ENCODE results near the gene CHST15. TPM values are rescaled to one million over a fixed set of nuclear protein-coding genes. Genes with fewer than 3 reads are reported as not detected.

Gene CHST15
- total and polyA plus RNA-seq, 12 donors = 5.2 to 54.5 (median 29.2) TPM

DNA sequence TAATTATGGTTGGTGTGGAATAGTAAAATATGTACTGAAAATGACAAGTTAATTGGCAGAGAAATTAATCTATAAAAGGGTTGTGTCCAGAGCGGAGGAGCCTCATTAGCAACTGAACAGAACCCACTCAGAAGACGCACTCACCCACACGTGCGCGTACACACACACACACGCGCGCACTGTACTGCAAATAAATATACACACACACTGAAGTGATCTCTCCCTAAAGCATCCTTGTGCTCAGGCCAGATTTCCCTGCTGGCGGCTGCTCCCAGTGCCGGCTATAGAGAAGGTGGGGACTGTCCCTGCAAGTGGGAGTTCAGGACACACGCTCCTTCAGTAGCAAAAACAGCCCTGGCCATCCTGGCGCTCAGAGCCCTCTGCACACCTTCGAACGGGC is 85.2 kb downstream of the CHST15 start:
- 85 to 90% (median 87%) methylated on average over 12 to 14 of the region's 14 CpGs for WGBS, 4 donors
- H3K27me3 ChIP-seq = no peaks in the 10 kb centered on the region
- no peaks in the 10 kb centered on the region for H3K4me1 ChIP-seq (replicated peaks in 1 of 2)
- H3K4me3 ChIP-seq = no peak overlapping the region
- H3K9me3 ChIP-seq (replicated peaks in 1 of 3) = no peaks in the 10 kb centered on the region
- H3K36me3 ChIP-seq (replicated peaks in 1 of 2) = peaks cover 0 to 43% of the 10 kb centered on the region in 2 donors
- intact Hi-C loops (cut with DNase I) = no loop called here
- H3K27ac ChIP-seq = no peak overlapping the region
- no peak for TF ChIP-seq POLR2A (IDR thresholded peaks at IDR 0.05)
- no peak for DNase-seq

DNA sequence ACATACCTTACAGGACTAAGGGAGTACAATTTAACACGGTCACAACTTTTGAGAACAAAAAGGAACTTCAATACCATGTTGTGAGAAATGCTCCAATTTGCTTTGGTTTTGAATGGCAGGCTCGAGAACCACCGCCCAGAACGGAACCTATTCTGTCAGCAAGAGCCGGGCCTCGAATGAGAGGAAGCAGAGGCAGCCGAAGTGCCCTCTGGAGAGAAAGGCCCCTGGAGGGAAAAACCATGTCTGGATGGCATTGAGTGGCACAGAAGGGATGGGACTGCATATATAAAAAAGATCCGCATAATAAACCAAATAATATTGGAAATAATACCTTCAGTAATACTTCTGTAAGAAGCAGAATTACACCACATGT is 85.6 kb downstream of the CHST15 start:
- Histone ChIP-seq H3K4me3 (no peak overlapping the region), H3K27me3 (no peaks in the 10 kb centered on the region), H3K9me3 (replicated peaks in 1 of 3) (no peaks in the 10 kb centered on the region), H3K27ac (no peak overlapping the region), H3K4me1 (replicated peaks in 1 of 2) (no peaks in the 10 kb centered on the region), H3K36me3 (replicated peaks in 1 of 2) (peaks cover 0 to 43% of the 10 kb centered on the region in 2 donors)
- 85 to 92% (median 87%) methylated on average over 8 of the region's 8 CpGs for WGBS, 4 donors
- intact Hi-C loops (cut with DNase I) = no loop called here
- no peak for DNase-seq
- TF ChIP-seq, protein P1, sequence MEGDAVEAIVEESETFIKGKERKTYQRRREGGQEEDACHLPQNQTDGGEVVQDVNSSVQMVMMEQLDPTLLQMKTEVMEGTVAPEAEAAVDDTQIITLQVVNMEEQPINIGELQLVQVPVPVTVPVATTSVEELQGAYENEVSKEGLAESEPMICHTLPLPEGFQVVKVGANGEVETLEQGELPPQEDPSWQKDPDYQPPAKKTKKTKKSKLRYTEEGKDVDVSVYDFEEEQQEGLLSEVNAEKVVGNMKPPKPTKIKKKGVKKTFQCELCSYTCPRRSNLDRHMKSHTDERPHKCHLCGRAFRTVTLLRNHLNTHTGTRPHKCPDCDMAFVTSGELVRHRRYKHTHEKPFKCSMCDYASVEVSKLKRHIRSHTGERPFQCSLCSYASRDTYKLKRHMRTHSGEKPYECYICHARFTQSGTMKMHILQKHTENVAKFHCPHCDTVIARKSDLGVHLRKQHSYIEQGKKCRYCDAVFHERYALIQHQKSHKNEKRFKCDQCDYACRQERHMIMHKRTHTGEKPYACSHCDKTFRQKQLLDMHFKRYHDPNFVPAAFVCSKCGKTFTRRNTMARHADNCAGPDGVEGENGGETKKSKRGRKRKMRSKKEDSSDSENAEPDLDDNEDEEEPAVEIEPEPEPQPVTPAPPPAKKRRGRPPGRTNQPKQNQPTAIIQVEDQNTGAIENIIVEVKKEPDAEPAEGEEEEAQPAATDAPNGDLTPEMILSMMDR (IDR thresholded peaks at IDR 0.05) = no peak
- no peak for TF ChIP-seq POLR2A (IDR thresholded peaks at IDR 0.05)

DNA sequence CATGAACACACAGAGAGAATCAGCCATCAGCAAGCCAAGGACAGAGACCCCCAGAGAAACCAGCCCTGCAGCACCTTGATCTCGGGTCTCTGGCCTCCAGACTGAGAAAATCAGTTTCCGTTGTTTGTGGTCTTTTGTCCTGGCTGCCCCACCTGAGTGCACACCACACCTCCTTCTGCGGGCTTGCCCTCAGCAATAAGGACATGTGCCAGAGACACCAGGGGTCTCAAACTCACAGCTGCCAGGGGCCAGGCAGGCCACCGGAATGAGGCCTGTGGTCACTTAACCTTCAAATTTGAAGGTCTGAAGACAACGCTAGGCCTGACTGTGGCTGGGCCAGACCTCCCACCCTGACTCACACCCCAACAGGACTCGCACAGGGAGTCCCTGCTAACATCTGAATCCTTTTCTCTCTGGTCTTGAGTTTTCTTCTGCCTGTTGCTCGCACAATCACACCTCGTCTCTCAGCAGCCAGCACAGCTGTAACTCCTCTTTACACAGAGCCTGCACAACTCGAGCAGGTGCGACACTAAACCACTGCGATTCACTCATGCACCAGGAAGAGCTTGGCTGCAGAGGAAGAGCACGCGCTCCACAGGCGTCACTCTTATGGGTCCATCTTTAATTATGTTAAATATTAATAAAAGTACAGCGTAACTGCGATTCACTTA is 86.2 kb downstream of the CHST15 start:
- no peak overlapping the region for H3K4me3 ChIP-seq
- WGBS, 4 donors = 83 to 90% (median 86%) methylated on average over 12 to 16 of the region's 16 CpGs
- intact Hi-C loops (cut with DNase I) = no loop called here
- TF ChIP-seq, protein P1 (IDR thresholded peaks at IDR 0.05) = no peak
- no peak for TF ChIP-seq POLR2A (IDR thresholded peaks at IDR 0.05)
- DNase-seq = peak in 2 of 7 donors; percentile 12 to 39
- H3K4me1 ChIP-seq (replicated peaks in 1 of 2) = no peaks in the 10 kb centered on the region
- H3K27me3 ChIP-seq = no peaks in the 10 kb centered on the region
- no peaks in the 10 kb centered on the region for H3K9me3 ChIP-seq (replicated peaks in 1 of 3)
- no peak overlapping the region for H3K27ac ChIP-seq
- peaks cover 0 to 43% of the 10 kb centered on the region in 2 donors for H3K36me3 ChIP-seq (replicated peaks in 1 of 2)

DNA sequence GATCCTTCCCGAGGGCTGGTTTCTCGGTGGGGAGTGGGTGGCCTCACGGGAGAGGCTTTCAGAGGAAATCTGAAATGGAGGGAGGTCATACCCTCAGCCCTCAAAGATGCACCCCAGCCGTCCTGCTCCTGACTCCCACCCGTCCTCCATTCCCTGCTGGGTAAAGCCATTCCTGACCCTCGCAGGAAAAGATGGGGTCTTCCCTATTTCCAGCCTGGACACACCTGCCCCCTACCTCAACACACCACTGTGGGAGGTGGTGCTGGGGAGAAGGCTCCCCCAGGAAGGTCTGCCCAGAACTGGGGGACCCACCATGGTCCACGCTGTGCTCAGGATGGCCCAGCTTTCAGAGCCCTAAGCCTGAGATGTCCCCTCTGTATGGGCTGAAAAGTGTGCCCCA is 86.9 kb downstream of the CHST15 start:
- Histone ChIP-seq H3K27me3 (no peaks in the 10 kb centered on the region), H3K4me1 (replicated peaks in 1 of 2) (no peaks in the 10 kb centered on the region), H3K36me3 (replicated peaks in 1 of 2) (peaks cover 0 to 43% of the 10 kb centered on the region in 2 donors), H3K9me3 (replicated peaks in 1 of 3) (no peaks in the 10 kb centered on the region), H3K4me3 (no peak overlapping the region), H3K27ac (peak overlapping the region in 1 of 5 donors; percentile 61)
- TF ChIP-seq, protein P1 (IDR thresholded peaks at IDR 0.05) = no peak
- TF ChIP-seq POLR2A (IDR thresholded peaks at IDR 0.05) = no peak
- 77 to 83% (median 80%) methylated on average over 6 to 7 of the region's 7 CpGs for WGBS, 4 donors
- intact Hi-C loops (cut with DNase I) = no loop called here
- DNase-seq = peak in 2 of 7 donors; percentile 7 to 27

DNA sequence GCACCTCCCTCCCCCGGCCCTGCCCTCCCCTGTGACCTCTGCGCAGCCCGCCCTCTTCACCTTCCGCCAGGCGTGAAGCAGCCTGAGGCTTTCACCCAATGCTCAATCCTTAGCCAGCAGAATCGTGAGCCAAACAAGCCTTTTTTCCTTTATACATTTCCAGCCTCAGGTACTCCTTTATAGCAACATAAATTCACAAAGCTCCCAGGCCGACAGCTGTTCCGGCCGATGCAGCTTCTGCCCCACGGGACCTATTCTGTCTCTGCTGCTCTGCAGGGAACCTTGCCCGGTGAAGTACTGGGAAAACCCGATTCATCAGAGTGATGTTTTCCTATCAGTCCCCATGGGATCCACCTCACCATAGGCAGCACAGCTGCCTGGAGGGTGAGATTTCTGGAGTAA is 87.4 kb downstream of the CHST15 start:
- intact Hi-C loops (cut with DNase I) = no loop called here

More for the DNA sequence above, 87.4 kb downstream of the CHST15 start:
- TF ChIP-seq POLR2A (IDR thresholded peaks at IDR 0.05) = no peak
- TF ChIP-seq, protein P1 (IDR thresholded peaks at IDR 0.05) = no peak
- DNase-seq = peak in 2 of 7 donors; percentile 7 to 56
- H3K4me3 ChIP-seq = no peak overlapping the region
- H3K27ac ChIP-seq = peak overlapping the region in 1 of 5 donors; percentile 61
- no peaks in the 10 kb centered on the region for H3K9me3 ChIP-seq (replicated peaks in 1 of 3)
- peaks cover 0 to 42% of the 10 kb centered on the region in 2 donors for H3K36me3 ChIP-seq (replicated peaks in 1 of 2)
- WGBS, 4 donors = 54 to 77% (median 69%) methylated on average over 12 of the region's 12 CpGs
- H3K4me1 ChIP-seq (replicated peaks in 1 of 2) = no peaks in the 10 kb centered on the region
- H3K27me3 ChIP-seq = no peaks in the 10 kb centered on the region

Data from adrenal gland (tissue), 12 donors.